Ishikawa (cell line): ENCODE measurements around the gene ASB2.

Experiments
- CEBPB ChIP-seq: IDR thresholded peaks from 2 replicates; pipeline ENCODE4 v1.6.1; 2012
- CREB1 ChIP-seq: IDR thresholded peaks from 2 replicates; pipeline ENCODE4 v1.6.1; 2012; ENCODE audit warnings: low read depth
- EGR1 ChIP-seq: IDR thresholded peaks from 2 replicates; pipeline ENCODE4 v1.6.1; 2012
- EP300 ChIP-seq: IDR thresholded peaks from 2 replicates; pipeline ENCODE4 v1.6.1; 2012; ENCODE audit warnings: borderline replicate concordance
- MAX ChIP-seq: IDR thresholded peaks from 2 replicates; pipeline ENCODE4 v1.6.1; 2012
- NFIC ChIP-seq: IDR thresholded peaks from 2 replicates; pipeline ENCODE4 v1.6.1; 2012
- RAD21 ChIP-seq: IDR thresholded peaks from 2 replicates; pipeline ENCODE4 v1.6.1; 2012; ENCODE audit warnings: low read depth
- TAF1 ChIP-seq: IDR thresholded peaks from 2 replicates; pipeline ENCODE4 v1.6.1; 2012; ENCODE audit warnings: low read depth, mild to moderate bottlenecking
- TCF12 ChIP-seq: IDR thresholded peaks from 2 replicates; pipeline ENCODE4 v1.6.1; 2012; ENCODE audit warnings: low read depth
- USF1 ChIP-seq: IDR thresholded peaks from 2 replicates; pipeline ENCODE4 v1.6.1; 2012
- YY1 ChIP-seq: IDR thresholded peaks from 2 replicates; pipeline ENCODE4 v1.6.1; 2012; ENCODE audit warnings: low read depth
- ZBTB7A ChIP-seq: IDR thresholded peaks from 2 replicates; pipeline ENCODE4 v1.6.1; 2012; ENCODE audit warnings: low read depth
- TF ChIP-seq, protein P1 (sequence below): IDR thresholded peaks from 2 replicates; pipeline ENCODE4 v1.6.1; 2012; ENCODE audit warnings: low read depth, mild to moderate bottlenecking

- TF ChIP-seq EGR1 (no peak), MAX (no peak), RAD21 (no peak), CREB1 (no peak), EP300 (no peak), YY1 (no peak), TCF12 (no peak), USF1 (no peak), NFIC (no peak), ZBTB7A (no peak), CEBPB (no peak), TAF1 (no peak)
- TF ChIP-seq, protein P1, sequence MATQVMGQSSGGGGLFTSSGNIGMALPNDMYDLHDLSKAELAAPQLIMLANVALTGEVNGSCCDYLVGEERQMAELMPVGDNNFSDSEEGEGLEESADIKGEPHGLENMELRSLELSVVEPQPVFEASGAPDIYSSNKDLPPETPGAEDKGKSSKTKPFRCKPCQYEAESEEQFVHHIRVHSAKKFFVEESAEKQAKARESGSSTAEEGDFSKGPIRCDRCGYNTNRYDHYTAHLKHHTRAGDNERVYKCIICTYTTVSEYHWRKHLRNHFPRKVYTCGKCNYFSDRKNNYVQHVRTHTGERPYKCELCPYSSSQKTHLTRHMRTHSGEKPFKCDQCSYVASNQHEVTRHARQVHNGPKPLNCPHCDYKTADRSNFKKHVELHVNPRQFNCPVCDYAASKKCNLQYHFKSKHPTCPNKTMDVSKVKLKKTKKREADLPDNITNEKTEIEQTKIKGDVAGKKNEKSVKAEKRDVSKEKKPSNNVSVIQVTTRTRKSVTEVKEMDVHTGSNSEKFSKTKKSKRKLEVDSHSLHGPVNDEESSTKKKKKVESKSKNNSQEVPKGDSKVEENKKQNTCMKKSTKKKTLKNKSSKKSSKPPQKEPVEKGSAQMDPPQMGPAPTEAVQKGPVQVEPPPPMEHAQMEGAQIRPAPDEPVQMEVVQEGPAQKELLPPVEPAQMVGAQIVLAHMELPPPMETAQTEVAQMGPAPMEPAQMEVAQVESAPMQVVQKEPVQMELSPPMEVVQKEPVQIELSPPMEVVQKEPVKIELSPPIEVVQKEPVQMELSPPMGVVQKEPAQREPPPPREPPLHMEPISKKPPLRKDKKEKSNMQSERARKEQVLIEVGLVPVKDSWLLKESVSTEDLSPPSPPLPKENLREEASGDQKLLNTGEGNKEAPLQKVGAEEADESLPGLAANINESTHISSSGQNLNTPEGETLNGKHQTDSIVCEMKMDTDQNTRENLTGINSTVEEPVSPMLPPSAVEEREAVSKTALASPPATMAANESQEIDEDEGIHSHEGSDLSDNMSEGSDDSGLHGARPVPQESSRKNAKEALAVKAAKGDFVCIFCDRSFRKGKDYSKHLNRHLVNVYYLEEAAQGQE = no peak
Observed at GRCh38 chr14:94024549-94024948, 48.2 kb upstream of the ASB2 start.
